Measurements from ENCODE around the gene FHIT.

DNA sequence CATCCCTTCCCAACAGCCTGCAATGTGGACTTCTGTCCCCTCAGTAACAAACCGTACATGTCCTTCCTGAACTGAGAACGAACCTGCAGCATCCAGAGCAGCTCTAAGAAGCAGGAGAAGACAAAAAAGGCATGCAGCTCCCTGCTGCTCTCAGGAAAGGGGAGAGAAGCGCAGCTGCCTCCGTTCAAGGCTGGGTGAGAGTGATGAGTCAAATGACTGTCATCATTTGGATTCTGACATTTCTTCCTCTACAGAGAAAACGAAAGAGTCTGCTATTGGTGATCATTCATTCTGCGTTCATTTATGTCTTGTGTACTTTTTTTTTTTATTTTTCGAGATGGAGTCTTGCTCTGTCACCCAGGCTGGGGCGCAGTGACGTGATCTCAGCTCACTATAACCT lies 677.8 kb downstream of the FHIT start:
- TF ChIP-seq GATA3 (IDR thresholded peaks at IDR 0.05; ENCODE audit: low read depth, low read length) (no peak), GATA2 (IDR thresholded peaks at IDR 0.05; ENCODE audit: low read depth, low read length) (no peak)

All from SH-SY5Y (cell line).